GM12872 (cell line): ENCODE measurements around the gene MTHFD1.

Source experiments
- CTCF ChIP-seq: IDR thresholded peaks from 3 replicates; pipeline ENCODE4 v1.5.1; 2011; ENCODE audit warnings: low read depth, mild to moderate bottlenecking, low read length, moderate library complexity; ENCODE audit not compliant: insufficient read depth

Gene MTHFD1

GRCh38 chr14:64394977-64395633, 7.0 kb downstream of the MTHFD1 start:
- TF ChIP-seq CTCF = no peak

DNA sequence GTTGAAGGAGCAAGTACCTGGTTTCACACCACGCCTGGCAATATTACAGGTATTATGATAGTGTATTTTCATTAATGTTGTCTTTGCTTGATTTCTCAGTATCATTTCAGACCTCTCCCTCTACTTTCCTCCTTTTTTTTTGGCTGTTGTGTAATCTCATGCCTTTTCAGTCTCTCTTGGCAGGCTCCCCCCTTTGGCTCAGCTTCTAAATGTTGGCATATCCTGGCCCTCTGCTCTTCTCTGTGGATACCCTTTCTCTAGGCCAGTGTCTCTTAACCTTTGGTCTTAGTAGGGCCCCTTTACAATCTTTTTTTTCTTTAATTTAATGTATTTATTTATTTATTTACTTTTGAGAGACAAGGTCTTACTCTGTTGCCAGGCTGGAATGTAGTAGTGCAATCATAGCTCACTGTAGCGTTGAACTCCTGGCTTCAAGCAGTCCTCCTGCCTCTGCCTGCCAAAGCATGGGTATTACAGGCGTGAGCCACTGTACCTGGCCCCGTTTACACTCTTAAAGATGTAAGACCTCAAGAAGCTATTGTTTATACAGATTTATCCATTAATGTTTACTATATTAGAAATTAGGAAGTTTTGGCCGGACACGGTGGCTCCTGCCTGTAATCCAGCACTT, 12.8 kb downstream of the MTHFD1 start:
- no peak for TF ChIP-seq CTCF

- TF ChIP-seq CTCF = no peak
These were observed 13.8 kb downstream of the MTHFD1 start for GRCh38 chr14:64401949-64402348.

GRCh38 chr14:64405295-64405694, 17.1 kb downstream of the MTHFD1 start:
- no peak for TF ChIP-seq CTCF

GRCh38 chr14:64407329-64407728, 19.2 kb downstream of the MTHFD1 start:
- no peak for TF ChIP-seq CTCF

- no peak for TF ChIP-seq CTCF
These were observed 21.2 kb downstream of the MTHFD1 start for GRCh38 chr14:64409126-64409920.

- TF ChIP-seq CTCF = no peak
These were observed 22.1 kb downstream of the MTHFD1 start for GRCh38 chr14:64410084-64410774.
